Measurements from ENCODE around the gene CENPB. TPM values are rescaled to one million over a fixed set of nuclear protein-coding genes. Genes with fewer than 3 reads are reported as not detected.

Gene CENPB
- total and polyA plus RNA-seq, 10 of the 15 experiments (the other 5 are each of a cell fraction or from before 2014, with no cell fraction given): 0.16 to 71.2 (median 14.0) TPM

GRCh38 chr20:3771552-3772058 lies 14.9 kb downstream of the CENPB start:
- no peak for TF ChIP-seq SIN3A (IDR thresholded peaks at IDR 0.05; ENCODE audit: low read depth, low read length)
- TF ChIP-seq HDAC2 (IDR thresholded peaks at IDR 0.05): no peak
- TF ChIP-seq NFXL1 (IDR thresholded peaks at IDR 0.05; ENCODE audit: borderline replicate concordance): no peak
- no peak for TF ChIP-seq RAD51 (IDR thresholded peaks at IDR 0.05)
- no peak for TF ChIP-seq ZNF207 (IDR thresholded peaks at IDR 0.05; ENCODE audit: borderline replicate concordance)
- no peak for TF ChIP-seq CHD2 (IDR thresholded peaks at IDR 0.05; ENCODE audit: borderline replicate concordance, low read depth, low read length)
- no peak for TF ChIP-seq USF1 (IDR thresholded peaks at IDR 0.05; ENCODE audit: borderline replicate concordance, extremely low read length, insufficient read depth, low read depth, low read length)
- no peak for TF ChIP-seq EGR1 (IDR thresholded peaks at IDR 0.05; ENCODE audit: borderline replicate concordance in 1 of 2, low read depth in 2 of 2, low read length in 2 of 2)
- TF ChIP-seq CREM (IDR thresholded peaks at IDR 0.05; ENCODE audit: low read depth): no peak
- no peak for TF ChIP-seq GATAD2B (conservative IDR thresholded peaks at IDR 0.05; ENCODE audit: low read depth)
- no peak for TF ChIP-seq ATF3 (IDR thresholded peaks at IDR 0.05; ENCODE audit: borderline replicate concordance, extremely low read depth, low read depth, low read length)
- no peak for TF ChIP-seq SMARCA5 (IDR thresholded peaks at IDR 0.05)
- no peak for TF ChIP-seq CBX3 (IDR thresholded peaks at IDR 0.05; ENCODE audit: borderline replicate concordance, low read depth)
- TF ChIP-seq CHD1 (IDR thresholded peaks at IDR 0.05; ENCODE audit: low read depth, low read length): no peak
- TF ChIP-seq CBFB (IDR thresholded peaks at IDR 0.05; ENCODE audit: low read depth): no peak
- intact Hi-C loops (cut with micrococcal nuclease; ENCODE audit: unreplicated experiment) (no loop called here), in situ Hi-C loops (cut with MboI) (no loop called here)
- no peaks in the 10 kb centered on the region for H4K20me1 ChIP-seq (ENCODE audit: control insufficient read depth, insufficient read depth)
- SMC1A ChIA-PET (ENCODE audit: uncharacterized antibody, unreplicated experiment): no interaction called here
- H2AFZ ChIP-seq (ENCODE audit: control insufficient read depth, low read depth, low read length): no peak overlapping the region
- CTCF ChIA-PET: interaction anchor here (1.0 to 1.4 kb wide), 2 partner anchors 18 to 49 kb away, joined by 3 read pairs; partner anchors contain the start of gene AP5S1
- no peaks in the 10 kb centered on the region for H3K36me3 ChIP-seq (ENCODE audit: control insufficient read depth in 2 of 2, insufficient read depth in 2 of 2, low read length in 1 of 2)
- no peak overlapping the region for H3K9ac ChIP-seq (ENCODE audit: control insufficient read depth, insufficient read depth, low read length)
- H3K4me2 ChIP-seq (ENCODE audit: control insufficient read depth, insufficient read depth): no peak overlapping the region
- DNase-seq (ENCODE audit: low read depth, low spot score) (no peak), ATAC-seq (no peak), FAIRE-seq (no peak)
- WGBS (ENCODE audit: insufficient coverage, insufficient replicate concordance, low lambda C conversion rate, missing lambda C conversion rate): 28% methylated on average over 6 of the region's 7 CpGs
- H3K4me1 ChIP-seq (ENCODE audit: control insufficient read depth, insufficient read depth, low read length): peaks cover 9% of the 10 kb centered on the region
- H3K4me3 ChIP-seq: no peak overlapping the region
- RAD21 ChIA-PET (ENCODE audit: unreplicated experiment): interaction anchor here (0.7 kb wide), 1 partner anchor 569 kb away, joined by 3 read pairs; no protein-coding TSS in a partner anchor
- H3K79me2 ChIP-seq (ENCODE audit: control insufficient read depth, insufficient read depth, low read length): peaks cover 8% of the 10 kb centered on the region
- no peak overlapping the region for H3K27ac ChIP-seq (ENCODE audit: control insufficient read depth, insufficient read depth)
- no TSS peak for BruUV-seq (replicated peaks)
- H3K9me3 ChIP-seq (replicated peaks; ENCODE audit: control insufficient read depth, insufficient read depth, low read length): no peaks in the 10 kb centered on the region; the same call in 2 of the 3 replicates
- POLR2A ChIA-PET: interaction anchor here (0.6 kb wide), 1 partner anchor 103 kb away, joined by 5 read pairs; no protein-coding TSS in a partner anchor
- H3K27me3 ChIP-seq (replicated peaks in 1 of 2; ENCODE audit: control insufficient read depth in 2 of 2, insufficient read depth in 2 of 2, low read length in 1 of 2): no peaks in the 10 kb centered on the region; a peak in 1 of 4 replicates
